Stomach smooth muscle (tissue), 2 donors: ENCODE data around the gene SMTNL2.

ENCODE experiments used
- H3K27ac ChIP-seq: one replicate; pipeline ENCODE4 v1.7.0; 2013; ENCODE audit warnings: mild to moderate bottlenecking, low read length, inconsistent platforms
- H3K27me3 ChIP-seq, 2 donors: one replicate each; pipeline ENCODE4 v1.7.0; 2013; ENCODE audit warnings: low read length in 2 of 2; ENCODE audit not compliant: insufficient read depth in 2 of 2, control insufficient read depth in 1 of 2
- H3K36me3 ChIP-seq, 2 donors: one replicate each; pipeline ENCODE4 v1.7.0; 2013; ENCODE audit warnings: low read length in 2 of 2; ENCODE audit not compliant: control insufficient read depth in 2 of 2, insufficient read depth in 2 of 2
- H3K4me1 ChIP-seq: one replicate; pipeline ENCODE4 v1.7.0; 2013; ENCODE audit warnings: low read length; ENCODE audit not compliant: control insufficient read depth, insufficient read depth
- H3K4me3 ChIP-seq, 2 donors: one replicate each; pipeline ENCODE4 v1.7.0; 2013; ENCODE audit warnings: low read length in 2 of 2
- H3K9ac ChIP-seq, 2 donors: one replicate each; pipeline ENCODE4 v1.7.0; 2013; ENCODE audit warnings: low read length in 2 of 2, mild to moderate bottlenecking in 1 of 2
- H3K9me3 ChIP-seq, 2 donors: one replicate each; pipeline ENCODE4 v1.7.0; 2013; ENCODE audit warnings: low read length in 2 of 2; ENCODE audit not compliant: control insufficient read depth in 2 of 2
- donor health status: healthy.
- donor health status: Pancreatic carcinoma.

SMTNL2 gene

GRCh38 chr17:4540224-4540651 lies 44.1 kb upstream of the SMTNL2 start:
- no peak overlapping the region for H3K9ac ChIP-seq
- no peak overlapping the region for H3K4me3 ChIP-seq
- H3K9me3 ChIP-seq: no peaks in the 10 kb centered on the region
- no peak overlapping the region for H3K27ac ChIP-seq
- H3K36me3 ChIP-seq: peaks cover 14 to 25% of the 10 kb centered on the region in 2 donors
- no peaks in the 10 kb centered on the region for H3K27me3 ChIP-seq
- peaks cover 43% of the 10 kb centered on the region for H3K4me1 ChIP-seq

- no peaks in the 10 kb centered on the region for H3K9me3 ChIP-seq
- H3K36me3 ChIP-seq: peaks cover 14 to 28% of the 10 kb centered on the region in 2 donors
- no peak overlapping the region for H3K9ac ChIP-seq
- no peak overlapping the region for H3K27ac ChIP-seq
- H3K4me3 ChIP-seq: no peak overlapping the region
- peaks cover 37% of the 10 kb centered on the region for H3K4me1 ChIP-seq
- H3K27me3 ChIP-seq: no peaks in the 10 kb centered on the region
Measured at GRCh38 chr17:4540687-4541327, 43.5 kb upstream of the SMTNL2 start.

- H3K4me3 ChIP-seq: no peak overlapping the region
- peaks cover 30% of the 10 kb centered on the region for H3K4me1 ChIP-seq
Measured at GRCh38 chr17:4541328-4542002, 42.9 kb upstream of the SMTNL2 start.

GRCh38 chr17:4542003-4542725 lies 42.2 kb upstream of the SMTNL2 start:
- no peaks in the 10 kb centered on the region for H3K9me3 ChIP-seq
- H3K36me3 ChIP-seq: peaks cover 18 to 32% of the 10 kb centered on the region in 2 donors
- no peak overlapping the region for H3K9ac ChIP-seq
- peaks cover 23% of the 10 kb centered on the region for H3K4me1 ChIP-seq
- no peaks in the 10 kb centered on the region for H3K27me3 ChIP-seq
- H3K4me3 ChIP-seq: no peak overlapping the region
- no peak overlapping the region for H3K27ac ChIP-seq

More at GRCh38 chr17:4541328-4542002, 42.9 kb upstream of the SMTNL2 start:
- Histone ChIP-seq H3K36me3 (peaks cover 14 to 28% of the 10 kb centered on the region in 2 donors), H3K27ac (no peak overlapping the region), H3K27me3 (no peaks in the 10 kb centered on the region), H3K9me3 (no peaks in the 10 kb centered on the region), H3K9ac (no peak overlapping the region)

- H3K9ac ChIP-seq: no peak overlapping the region
- peaks cover 17% of the 10 kb centered on the region for H3K4me1 ChIP-seq
- no peak overlapping the region for H3K27ac ChIP-seq
- H3K9me3 ChIP-seq: no peaks in the 10 kb centered on the region
- H3K36me3 ChIP-seq: peaks cover 23 to 35% of the 10 kb centered on the region in 2 donors
- H3K27me3 ChIP-seq: no peaks in the 10 kb centered on the region
- no peak overlapping the region for H3K4me3 ChIP-seq
Measured at GRCh38 chr17:4542726-4543191, 41.6 kb upstream of the SMTNL2 start.

GRCh38 chr17:4543557-4544026 lies 40.7 kb upstream of the SMTNL2 start:
- Histone ChIP-seq H3K27ac (no peak overlapping the region), H3K36me3 (peaks cover 27 to 41% of the 10 kb centered on the region in 2 donors), H3K27me3 (no peaks in the 10 kb centered on the region), H3K9ac (no peak overlapping the region), H3K4me3 (no peak overlapping the region), H3K4me1 (peaks cover 9% of the 10 kb centered on the region), H3K9me3 (no peaks in the 10 kb centered on the region)

GRCh38 chr17:4544135-4544950 lies 40.0 kb upstream of the SMTNL2 start:
- no peak overlapping the region for H3K4me3 ChIP-seq
- no peak overlapping the region for H3K9ac ChIP-seq
- peaks cover 32 to 45% of the 10 kb centered on the region in 2 donors for H3K36me3 ChIP-seq
- H3K27ac ChIP-seq: no peak overlapping the region
- H3K9me3 ChIP-seq: no peaks in the 10 kb centered on the region
- H3K27me3 ChIP-seq: no peaks in the 10 kb centered on the region
- peaks cover 4% of the 10 kb centered on the region for H3K4me1 ChIP-seq

- Histone ChIP-seq H3K9me3 (no peaks in the 10 kb centered on the region), H3K27me3 (no peaks in the 10 kb centered on the region), H3K4me1 (peaks cover under 1% of the 10 kb centered on the region), H3K27ac (no peak overlapping the region), H3K9ac (no peak overlapping the region), H3K36me3 (peaks cover 32 to 45% of the 10 kb centered on the region in 2 donors), H3K4me3 (no peak overlapping the region)
Measured at GRCh38 chr17:4544951-4545216, 39.4 kb upstream of the SMTNL2 start.

- Histone ChIP-seq H3K4me3 (no peak overlapping the region), H3K27me3 (no peaks in the 10 kb centered on the region), H3K9me3 (no peaks in the 10 kb centered on the region), H3K9ac (no peak overlapping the region), H3K36me3 (peaks cover 32 to 45% of the 10 kb centered on the region in 2 donors), H3K4me1 (no peaks in the 10 kb centered on the region), H3K27ac (no peak overlapping the region)
Measured at GRCh38 chr17:4545217-4545951, 38.9 kb upstream of the SMTNL2 start.
